HCEC 1CT (cell line): ENCODE measurements around the gene SLC7A10.

ENCODE experiments used
- DNase-seq: peaks from one replicate; pipeline ENCODE4 v3.0.0-alpha.2; 2017

Gene SLC7A10

GRCh38 chr19:33254245-33254824, 28.7 kb upstream of the SLC7A10 start:
- no peak for DNase-seq

GRCh38 chr19:33252971-33253370, 27.3 kb upstream of the SLC7A10 start:
- DNase-seq: no peak

GRCh38 chr19:33252418-33252962, 26.8 kb upstream of the SLC7A10 start:
- no peak for DNase-seq

- no peak for DNase-seq
These were observed 26.0 kb upstream of the SLC7A10 start for GRCh38 chr19:33251526-33252090.

GRCh38 chr19:33251076-33251475, 25.4 kb upstream of the SLC7A10 start:
- DNase-seq: no peak

GRCh38 chr19:33250500-33250899, 24.9 kb upstream of the SLC7A10 start:
- no peak for DNase-seq

- no peak for DNase-seq
These were observed 24.2 kb upstream of the SLC7A10 start for GRCh38 chr19:33249740-33250366.

- DNase-seq: no peak
These were observed 23.4 kb upstream of the SLC7A10 start for GRCh38 chr19:33248954-33249613.

GRCh38 chr19:33248553-33248953, 22.9 kb upstream of the SLC7A10 start:
- no peak for DNase-seq

GRCh38 chr19:33248104-33248503, 22.5 kb upstream of the SLC7A10 start:
- no peak for DNase-seq

- no peak for DNase-seq
These were observed 21.8 kb upstream of the SLC7A10 start for GRCh38 chr19:33247441-33247819.

GRCh38 chr19:33246709-33247440, 21.2 kb upstream of the SLC7A10 start:
- DNase-seq: no peak

GRCh38 chr19:33245948-33246708, 20.5 kb upstream of the SLC7A10 start:
- no peak for DNase-seq

- DNase-seq: no peak
These were observed 17.3 kb upstream of the SLC7A10 start for GRCh38 chr19:33242911-33243310.

- DNase-seq: no peak
These were observed 16.5 kb upstream of the SLC7A10 start for GRCh38 chr19:33242131-33242530.

GRCh38 chr19:33241530-33242101, 16.0 kb upstream of the SLC7A10 start:
- no peak for DNase-seq

GRCh38 chr19:33241091-33241529, 15.5 kb upstream of the SLC7A10 start:
- DNase-seq: no peak

GRCh38 chr19:33240181-33240771, 14.6 kb upstream of the SLC7A10 start:
- DNase-seq: no peak

GRCh38 chr19:33239223-33239975, 13.7 kb upstream of the SLC7A10 start:
- DNase-seq: no peak

- no peak for DNase-seq
These were observed 13.0 kb upstream of the SLC7A10 start for GRCh38 chr19:33238481-33239149.
